Esophagus muscularis mucosa (tissue), 4 donors: ENCODE results near the gene ADCY7.

Source experiments
- EP300 ChIP-seq: sonication (generic); formaldehyde crosslinking; IDR thresholded peaks from one replicate; pipeline ENCODE4 v1.6.1; 2017; ENCODE audit warnings: antibody characterized with exemption
- POLR2A ChIP-seq: fragments of 450-650 bp; IDR thresholded peaks from one replicate; pipeline ENCODE4 v1.6.1; 2017; ENCODE audit warnings: antibody characterized with exemption, moderate library complexity, mild to moderate bottlenecking, low read depth
- POLR2AphosphoS5 ChIP-seq, 2 donors: sonication (generic); formaldehyde crosslinking; IDR thresholded peaks; one replicate each; pipeline ENCODE4 v1.6.1; 2017; ENCODE audit warnings: antibody characterized with exemption in 2 of 2
- TF ChIP-seq, protein P1 (sequence below), 3 experiments: fragments of 200-600 bp in 2 of 3; fragments of 450-650 bp in 1 of 3; sonication (generic) in 2 of 3; IDR thresholded peaks; one replicate each; pipeline ENCODE4 v1.5.1; 2017 to 2019; ENCODE audit warnings: antibody characterized with exemption in 3 of 3, mild to moderate bottlenecking in 2 of 3, moderate library complexity in 1 of 3

DNA sequence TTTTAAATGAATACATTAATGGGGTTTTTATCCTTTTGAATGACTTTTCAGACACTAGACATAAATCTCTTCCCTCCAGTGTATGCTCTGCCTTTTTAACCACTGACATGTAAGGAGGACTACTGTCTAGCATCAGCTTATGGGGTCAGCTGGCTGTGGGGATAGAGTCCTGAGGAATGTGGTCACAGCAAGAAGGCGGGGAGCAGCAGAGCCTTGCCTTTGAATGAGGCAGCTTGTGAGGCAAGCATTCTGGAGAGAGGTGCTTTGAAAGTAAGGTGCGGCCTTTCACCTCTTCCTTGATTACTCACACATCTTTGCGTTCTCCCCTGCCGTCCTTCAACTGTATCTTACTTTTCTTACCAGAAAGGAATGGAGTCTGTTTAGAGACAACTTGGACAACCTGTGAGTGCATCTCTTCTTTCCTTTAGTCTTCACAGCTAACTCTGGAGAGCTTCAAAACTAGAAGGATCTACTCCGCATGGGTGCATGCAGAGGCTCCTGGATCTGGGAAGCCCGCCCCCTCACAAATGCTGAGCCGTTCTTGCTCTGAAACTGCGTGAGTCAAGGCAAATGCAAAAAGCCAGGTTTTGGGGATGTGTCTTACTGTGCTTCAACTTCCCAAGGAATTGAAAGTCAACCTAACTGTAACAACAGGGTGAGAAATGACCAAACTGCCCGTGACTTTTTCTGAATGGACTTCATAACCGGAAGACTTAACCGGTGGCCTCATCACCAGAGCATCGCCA is 49.9 kb downstream of the ADCY7 start:
- TF ChIP-seq, protein P1, sequence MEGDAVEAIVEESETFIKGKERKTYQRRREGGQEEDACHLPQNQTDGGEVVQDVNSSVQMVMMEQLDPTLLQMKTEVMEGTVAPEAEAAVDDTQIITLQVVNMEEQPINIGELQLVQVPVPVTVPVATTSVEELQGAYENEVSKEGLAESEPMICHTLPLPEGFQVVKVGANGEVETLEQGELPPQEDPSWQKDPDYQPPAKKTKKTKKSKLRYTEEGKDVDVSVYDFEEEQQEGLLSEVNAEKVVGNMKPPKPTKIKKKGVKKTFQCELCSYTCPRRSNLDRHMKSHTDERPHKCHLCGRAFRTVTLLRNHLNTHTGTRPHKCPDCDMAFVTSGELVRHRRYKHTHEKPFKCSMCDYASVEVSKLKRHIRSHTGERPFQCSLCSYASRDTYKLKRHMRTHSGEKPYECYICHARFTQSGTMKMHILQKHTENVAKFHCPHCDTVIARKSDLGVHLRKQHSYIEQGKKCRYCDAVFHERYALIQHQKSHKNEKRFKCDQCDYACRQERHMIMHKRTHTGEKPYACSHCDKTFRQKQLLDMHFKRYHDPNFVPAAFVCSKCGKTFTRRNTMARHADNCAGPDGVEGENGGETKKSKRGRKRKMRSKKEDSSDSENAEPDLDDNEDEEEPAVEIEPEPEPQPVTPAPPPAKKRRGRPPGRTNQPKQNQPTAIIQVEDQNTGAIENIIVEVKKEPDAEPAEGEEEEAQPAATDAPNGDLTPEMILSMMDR (IDR thresholded peaks at IDR 0.05), result no peak
- TF ChIP-seq EP300 (no peak), POLR2A (no peak), POLR2AphosphoS5 (IDR thresholded peaks at IDR 0.05) (no peak)
